ENCODE results near the gene PRPF19.
"Not testable (repeated sequence)": the region's sequence is repeated elsewhere in the genome, so short reads cannot be mapped to it uniquely, and the experiment has no call there.

Gene PRPF19

GRCh38 chr11:60921777-60922335 lies 15.5 kb upstream of the PRPF19 start:
- DNase-seq, result no peak

GRCh38 chr11:60921259-60921658 lies 14.9 kb upstream of the PRPF19 start:
- no peak for DNase-seq

GRCh38 chr11:60919956-60920355 lies 13.6 kb upstream of the PRPF19 start:
- DNase-seq, result no peak

- DNase-seq, result no peak
Observed at GRCh38 chr11:60919320-60919719, 12.9 kb upstream of the PRPF19 start.

- peak; percentile 80 for DNase-seq
Observed at GRCh38 chr11:60918939-60919265, 12.5 kb upstream of the PRPF19 start.

- peak; percentile 80 for DNase-seq
Observed at GRCh38 chr11:60918251-60918938, 12.0 kb upstream of the PRPF19 start.

- DNase-seq, result no peak
Observed at GRCh38 chr11:60917267-60917666, 10.9 kb upstream of the PRPF19 start.

GRCh38 chr11:60916669-60917206 lies 10.4 kb upstream of the PRPF19 start:
- no peak for DNase-seq

- DNase-seq, result peak; percentile 65
Observed at GRCh38 chr11:60915248-60915914, 9.0 kb upstream of the PRPF19 start.

- peak; percentile 48 for DNase-seq
Observed at GRCh38 chr11:60914633-60915247, 8.4 kb upstream of the PRPF19 start.

- DNase-seq, result peak; percentile 81
Observed at GRCh38 chr11:60913793-60914632, 7.6 kb upstream of the PRPF19 start, which contains the start of gene TMEM109. Gene TMEM109 (plus strand): TSS chr11:60914158. CDS start chr11:60919694, 5,536 bp downstream.

- DNase-seq, result no peak
Observed at GRCh38 chr11:60912851-60913528, 6.6 kb upstream of the PRPF19 start.

GRCh38 chr11:60912223-60912850 lies 6.0 kb upstream of the PRPF19 start:
- DNase-seq, result no peak

GRCh38 chr11:60910711-60911380 lies 4.5 kb upstream of the PRPF19 start:
- DNase-seq, result no peak

- no peak for DNase-seq
Observed at GRCh38 chr11:60910281-60910687, 3.9 kb upstream of the PRPF19 start.

- DNase-seq, result not testable (repeated sequence)
Observed at GRCh38 chr11:60909680-60910280, 3.4 kb upstream of the PRPF19 start.

GRCh38 chr11:60908803-60909202 lies 2.4 kb upstream of the PRPF19 start:
- no peak for DNase-seq

- peak; percentile 74 for DNase-seq
Observed at GRCh38 chr11:60905551-60906113, 753 bp downstream of the PRPF19 start.

- no peak for DNase-seq
Observed at GRCh38 chr11:60905047-60905446, 1.3 kb downstream of the PRPF19 start.

GRCh38 chr11:60902625-60903024 lies 3.8 kb downstream of the PRPF19 start:
- no peak for DNase-seq
